Natural killer cell (primary cell): ENCODE results near the gene CEP85. TPM values are rescaled to one million over a fixed set of nuclear protein-coding genes. Genes with fewer than 3 reads are reported as not detected.

Source experiments
- ATAC-seq, 3 donors: fragments of 150-1000 bp in 2 of 3; fragments of 200-7000 bp in 1 of 3; cut with Tn5 transposase; 1 replicate in 1 of 3; 2 replicates in 2 of 3; pipeline ENCODE4 v1.10.0; 2021; ENCODE audit warnings: mild to moderate bottlenecking in 2 of 3, moderate library complexity in 2 of 3
- DNase-seq, 2 donors: peaks; one replicate each; pipeline versions ENCODE4 v3.0.0 to v3.0.0-alpha.2; 2013 to 2021; ENCODE audit warnings: mixed read lengths in 1 of 2
- H3K27ac ChIP-seq: one replicate; pipeline ENCODE4 v1.5.1; 2013; ENCODE audit warnings: mild to moderate bottlenecking, low read length
- H3K27me3 ChIP-seq: one replicate; pipeline ENCODE4 v1.6.1; 2013; ENCODE audit warnings: low read length; ENCODE audit not compliant: control insufficient read depth, insufficient read depth
- H3K36me3 ChIP-seq: one replicate; pipeline ENCODE4 v1.6.1; 2013; ENCODE audit warnings: low read length; ENCODE audit not compliant: control insufficient read depth, insufficient read depth
- H3K4me1 ChIP-seq: one replicate; pipeline ENCODE4 v1.6.1; 2013; ENCODE audit warnings: low read length; ENCODE audit not compliant: control insufficient read depth, insufficient read depth
- H3K4me3 ChIP-seq: one replicate; pipeline ENCODE4 v1.5.1; 2013; ENCODE audit warnings: low read length
- H3K9me3 ChIP-seq: one replicate; pipeline ENCODE4 v1.6.1; 2013; ENCODE audit warnings: low read length; ENCODE audit not compliant: control insufficient read depth, insufficient read depth
- H3K27ac Mint-ChIP-seq, 2 donors: one replicate each; pipeline ENCODE4 v1.8.0; 2022; ENCODE audit warnings: mild to moderate bottlenecking in 2 of 2, mixed read lengths in 2 of 2, moderate library complexity in 1 of 2
- H3K27me3 Mint-ChIP-seq, 2 donors: one replicate each; pipeline ENCODE4 v1.8.0; 2022; ENCODE audit warnings: low read depth in 2 of 2, mixed read lengths in 2 of 2
- H3K36me3 Mint-ChIP-seq: one replicate; pipeline ENCODE4 v1.8.0; 2022; ENCODE audit warnings: mixed read lengths
- H3K4me1 Mint-ChIP-seq, 2 donors: one replicate each; pipeline ENCODE4 v1.8.0; 2022; ENCODE audit warnings: mixed read lengths in 2 of 2
- H3K4me3 Mint-ChIP-seq: one replicate; pipeline ENCODE4 v1.8.0; 2022; ENCODE audit warnings: mild to moderate bottlenecking, moderate library complexity, mixed read lengths
- H3K9me3 Mint-ChIP-seq, 2 donors: one replicate each; pipeline ENCODE4 v1.8.0; 2022; ENCODE audit warnings: mixed read lengths in 2 of 2
- WGBS: methylation state at CpG from one replicate; pipeline ENCODE4 v1.1.7; 2013; ENCODE audit warnings: missing lambda C conversion rate; ENCODE audit not compliant: insufficient coverage; 5-methylcytosine and 5-hydroxymethylcytosine counted together
- intact Hi-C: fragments of 100-400 bp; cut with micrococcal nuclease; formaldehyde crosslinking; loops from one replicate; pipeline ENCODE4 v1.14.2; 2022
- total RNA-seq, 4 donors: library from RNA; stranded (reverse); fragments of 120-200 nt in 1 of 4; gene quantifications; one replicate each; pipeline versions ENCODE4 v1.2.3 to v1.2.4, GENCODE V29; 2013 to 2022
- TF ChIP-seq, protein P1 (sequence below): fragments of 200-600 bp; IDR thresholded peaks from one replicate; pipeline ENCODE4 v1.8.0; 2022; ENCODE audit warnings: antibody characterized with exemption

CEP85 gene
- total RNA-seq, 3 donors from 2014 or later (not counting 1 experiment from before 2014, with no cell fraction given) = 13.0 to 20.4 (median 18.0) TPM

DNA sequence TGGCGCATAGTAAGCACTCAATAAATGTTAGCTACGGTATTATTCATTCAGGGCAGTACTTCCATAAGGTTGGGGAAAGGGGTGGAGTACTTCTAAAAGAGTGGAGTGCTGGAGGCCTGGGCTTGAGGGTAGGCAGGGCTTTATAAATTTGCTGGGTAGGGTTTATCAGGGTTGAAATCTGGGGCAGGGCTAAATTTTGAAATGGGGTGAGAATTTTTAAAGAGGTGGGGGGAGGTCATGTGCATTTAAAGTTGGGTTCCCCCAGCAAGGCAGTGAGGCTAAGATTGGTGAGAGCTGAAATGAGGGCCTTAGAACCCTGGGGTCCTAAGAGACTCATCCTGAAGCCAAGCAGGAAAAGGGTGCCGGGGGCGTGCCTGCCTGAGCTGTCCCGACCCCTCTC is 33.6 kb upstream of the CEP85 start:
- H3K36me3 ChIP-seq = no peaks in the 10 kb centered on the region
- DNase-seq (no peak), ATAC-seq (no peak)
- no peak overlapping the region for H3K27ac Mint-ChIP-seq
- no peak overlapping the region for H3K4me3 ChIP-seq
- no peaks in the 10 kb centered on the region for H3K27me3 ChIP-seq
- peaks cover 8% of the 10 kb centered on the region for H3K4me1 ChIP-seq
- intact Hi-C loops = no loop called here
- WGBS = 96% methylated on average over 5 of the region's 5 CpGs
- H3K36me3 Mint-ChIP-seq = no peaks in the 10 kb centered on the region
- TF ChIP-seq, protein P1, sequence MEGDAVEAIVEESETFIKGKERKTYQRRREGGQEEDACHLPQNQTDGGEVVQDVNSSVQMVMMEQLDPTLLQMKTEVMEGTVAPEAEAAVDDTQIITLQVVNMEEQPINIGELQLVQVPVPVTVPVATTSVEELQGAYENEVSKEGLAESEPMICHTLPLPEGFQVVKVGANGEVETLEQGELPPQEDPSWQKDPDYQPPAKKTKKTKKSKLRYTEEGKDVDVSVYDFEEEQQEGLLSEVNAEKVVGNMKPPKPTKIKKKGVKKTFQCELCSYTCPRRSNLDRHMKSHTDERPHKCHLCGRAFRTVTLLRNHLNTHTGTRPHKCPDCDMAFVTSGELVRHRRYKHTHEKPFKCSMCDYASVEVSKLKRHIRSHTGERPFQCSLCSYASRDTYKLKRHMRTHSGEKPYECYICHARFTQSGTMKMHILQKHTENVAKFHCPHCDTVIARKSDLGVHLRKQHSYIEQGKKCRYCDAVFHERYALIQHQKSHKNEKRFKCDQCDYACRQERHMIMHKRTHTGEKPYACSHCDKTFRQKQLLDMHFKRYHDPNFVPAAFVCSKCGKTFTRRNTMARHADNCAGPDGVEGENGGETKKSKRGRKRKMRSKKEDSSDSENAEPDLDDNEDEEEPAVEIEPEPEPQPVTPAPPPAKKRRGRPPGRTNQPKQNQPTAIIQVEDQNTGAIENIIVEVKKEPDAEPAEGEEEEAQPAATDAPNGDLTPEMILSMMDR = no peak
- H3K9me3 Mint-ChIP-seq = no peaks in the 10 kb centered on the region
- no peaks in the 10 kb centered on the region for H3K9me3 ChIP-seq
- no peak overlapping the region for H3K4me3 Mint-ChIP-seq
- peaks cover 11 to 12% of the 10 kb centered on the region in 2 donors for H3K27me3 Mint-ChIP-seq
- H3K27ac ChIP-seq = no peak overlapping the region
- H3K4me1 Mint-ChIP-seq = peaks cover 6 to 8% of the 10 kb centered on the region in 2 donors

DNA sequence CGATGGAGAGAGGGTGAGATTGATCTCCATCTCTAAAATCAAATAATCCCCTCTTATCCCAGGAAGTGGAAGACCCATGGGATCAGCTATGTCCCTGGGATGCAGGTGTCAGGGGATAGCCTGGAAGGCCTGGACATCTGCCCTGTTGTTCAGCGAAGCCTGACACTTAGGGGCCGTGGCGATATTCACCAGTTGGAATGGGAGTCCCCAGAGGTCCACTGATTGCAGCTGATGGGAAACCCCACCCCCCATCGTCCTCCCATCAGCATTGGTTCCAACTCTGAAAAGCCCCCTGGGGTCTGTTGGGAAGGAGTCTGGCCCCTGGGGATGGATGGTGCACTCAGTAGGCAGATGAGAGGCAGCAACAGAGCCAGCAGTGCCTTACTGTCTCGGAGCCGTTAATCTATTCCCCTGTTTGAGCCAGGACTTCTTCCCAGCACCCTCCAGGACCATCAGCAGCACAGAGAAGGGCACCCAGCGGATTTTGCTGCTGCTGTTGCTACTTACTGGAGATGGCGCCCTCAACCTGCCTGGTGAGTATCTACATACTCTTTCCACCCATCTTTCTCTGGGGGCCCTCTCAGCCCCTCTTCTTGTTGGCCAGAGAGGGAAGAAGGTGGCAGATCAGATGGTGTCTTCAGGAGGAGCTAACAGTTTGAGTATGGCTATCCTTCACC is 30.2 kb upstream of the CEP85 start:
- TF ChIP-seq, protein P1 = no peak
- peaks cover 0 to 7% of the 10 kb centered on the region in 2 donors for H3K27me3 Mint-ChIP-seq
- no peaks in the 10 kb centered on the region for H3K36me3 ChIP-seq
- H3K27ac Mint-ChIP-seq = no peak overlapping the region
- H3K9me3 ChIP-seq = no peaks in the 10 kb centered on the region
- no peaks in the 10 kb centered on the region for H3K36me3 Mint-ChIP-seq
- intact Hi-C loops = no loop called here
- ATAC-seq (no peak), DNase-seq (no peak)
- no peak overlapping the region for H3K4me3 ChIP-seq
- H3K27me3 ChIP-seq = no peaks in the 10 kb centered on the region
- no peaks in the 10 kb centered on the region for H3K9me3 Mint-ChIP-seq
- no peak overlapping the region for H3K27ac ChIP-seq
- 92% methylated on average over 6 of the region's 9 CpGs for WGBS
- no peak overlapping the region for H3K4me3 Mint-ChIP-seq
- peaks cover 6 to 8% of the 10 kb centered on the region in 2 donors for H3K4me1 Mint-ChIP-seq
- peaks cover 8% of the 10 kb centered on the region for H3K4me1 ChIP-seq

DNA sequence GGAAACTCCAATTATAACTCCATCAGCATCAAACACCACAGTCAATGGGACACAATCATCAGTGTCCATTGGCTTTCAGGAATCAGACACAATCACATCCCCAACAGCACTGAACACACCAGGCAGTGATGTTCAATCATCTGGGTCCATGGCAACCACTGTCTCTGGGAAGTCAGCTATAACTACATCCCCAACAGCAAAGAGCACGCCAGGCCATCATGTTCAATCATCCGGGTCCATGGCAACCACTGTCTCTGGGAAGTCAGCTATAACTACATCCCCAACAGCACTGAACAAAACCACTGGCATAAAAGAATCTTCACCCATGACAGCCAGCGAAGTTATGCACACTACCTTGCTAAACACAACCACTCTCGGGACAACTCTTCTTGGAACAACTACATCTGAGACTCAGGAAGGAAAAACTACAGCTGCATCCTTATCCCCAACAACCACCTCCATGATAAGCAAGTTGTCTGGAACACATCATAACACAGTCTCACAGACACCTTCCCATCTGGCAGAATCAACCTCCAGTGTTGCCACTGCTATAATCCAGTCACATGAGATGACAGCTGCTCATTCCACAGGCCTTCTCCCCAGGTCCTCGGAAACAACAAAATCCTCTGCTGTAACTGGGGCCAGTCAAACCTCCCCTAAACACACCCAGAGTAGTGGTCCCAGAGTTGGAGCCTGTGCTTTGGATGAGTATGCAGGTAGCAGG is 23.7 kb upstream of the CEP85 start:
- Histone ChIP-seq H3K9me3 (no peaks in the 10 kb centered on the region), H3K4me3 (no peak overlapping the region), H3K27ac (no peak overlapping the region), H3K36me3 (no peaks in the 10 kb centered on the region), H3K4me1 (no peaks in the 10 kb centered on the region), H3K27me3 (no peaks in the 10 kb centered on the region)
- Mint-ChIP-seq H3K4me3 (no peak overlapping the region), H3K27me3 (peaks cover 7 to 13% of the 10 kb centered on the region in 2 donors), H3K27ac (no peak overlapping the region), H3K9me3 (no peaks in the 10 kb centered on the region), H3K36me3 (no peaks in the 10 kb centered on the region), H3K4me1 (no peaks in the 10 kb centered on the region)
- WGBS = 85% methylated on average over 4 of the region's 5 CpGs
- intact Hi-C loops = no loop called here
- DNase-seq = no peak
- TF ChIP-seq, protein P1 = no peak
- ATAC-seq = no peak
